PC-3 (cell line): ENCODE measurements around the gene SNX27. TPM values are rescaled to one million over a fixed set of nuclear protein-coding genes. Genes with fewer than 3 reads are reported as not detected.
A peak's percentile ranks its signal among the peaks of the same experiment; 100 is the strongest.

Source experiments
- ATAC-seq: fragments of 200-7000 bp; cut with Tn5 transposase; 2 replicates; pipeline ENCODE4 v1.9.1; 2020; ENCODE audit warnings: mild to moderate bottlenecking, moderate library complexity
- BruUV-seq: library from RNA; stranded (reverse); fragments of 400-500 nt; replicated peaks from 2 replicates; lab custom pipeline; 2021; lab: Mats Ljungman, UMichigan
- CTCF ChIA-PET: fragments of 300-600 bp; sonication (Branson Sonifier 250); formaldehyde crosslinking; loops from one replicate; lab custom pipeline; 2022; ENCODE audit warnings: antibody characterized with exemption; lab: Charles Lee
- POLR2A ChIA-PET: fragments of 300-600 bp; sonication (Branson Sonifier 250); formaldehyde crosslinking; loops from one replicate; lab custom pipeline; 2022; ENCODE audit warnings: antibody characterized with exemption; ENCODE audit not compliant: unreplicated experiment; lab: Charles Lee
- DNase-seq: peaks from one replicate; pipeline ENCODE4 v3.0.0-alpha.2; 2015
- H2AFZ ChIP-seq: fragments of 300-600 bp; sonication (generic); 2 replicates; pipeline ENCODE4 v1.6.0; 2016; ENCODE audit warnings: antibody characterized with exemption, low read length
- H3F3A ChIP-seq: fragments of 300-600 bp; sonication (generic); one replicate; pipeline ENCODE4 v1.6.0; 2017; ENCODE audit warnings: antibody characterized with exemption, low read length, control low read depth, mild to moderate bottlenecking; ENCODE audit not compliant: unreplicated experiment
- H3K27ac ChIP-seq: fragments of 300-600 bp; sonication (generic); 2 replicates; pipeline ENCODE4 v1.5.1; 2016; ENCODE audit warnings: mild to moderate bottlenecking, low read length
- H3K27me3 ChIP-seq: fragments of 300-600 bp; sonication (generic); 2 replicates; pipeline ENCODE4 v1.6.1; 2016; ENCODE audit warnings: low read length, mixed read lengths
- H3K36me3 ChIP-seq: fragments of 300-600 bp; sonication (generic); 2 replicates; pipeline ENCODE4 v1.6.1; 2016; ENCODE audit warnings: low read depth, mixed run types, low read length, mixed read lengths
- H3K4me1 ChIP-seq: fragments of 300-600 bp; sonication (generic); 2 replicates; pipeline ENCODE4 v1.5.1; 2016; ENCODE audit warnings: low read length; ENCODE audit not compliant: insufficient read depth
- H3K4me2 ChIP-seq: fragments of 300-600 bp; sonication (generic); 2 replicates; pipeline ENCODE4 v1.6.0; 2016; ENCODE audit warnings: low read length
- H3K4me3 ChIP-seq: fragments of 300-600 bp; sonication (generic); 2 replicates; pipeline ENCODE4 v1.5.1; 2016; ENCODE audit warnings: mild to moderate bottlenecking, low read length, mixed read lengths
- H3K79me2 ChIP-seq: fragments of 300-600 bp; sonication (generic); 2 replicates; pipeline ENCODE4 v1.6.1; 2017; ENCODE audit warnings: low read length, mixed read lengths
- H3K9ac ChIP-seq: fragments of 300-600 bp; sonication (generic); 2 replicates; pipeline ENCODE4 v1.6.0; 2016; ENCODE audit warnings: mild to moderate bottlenecking, low read length
- H3K9me2 ChIP-seq: fragments of 300-600 bp; sonication (generic); replicated peaks from 2 replicates; pipeline ENCODE4 v1.6.1; 2016; ENCODE audit warnings: mixed run types, low read length, mixed read lengths
- H3K9me3 ChIP-seq: fragments of 300-600 bp; sonication (generic); 2 replicates; pipeline ENCODE4 v1.6.1; 2016; ENCODE audit warnings: low read length, mixed read lengths
- H4K20me1 ChIP-seq: fragments of 300-600 bp; sonication (generic); 2 replicates; pipeline ENCODE4 v1.6.1; 2016; ENCODE audit warnings: low read length, mixed read lengths
- CTCF ChIP-seq: fragments of 300-600 bp; sonication (generic); conservative IDR thresholded peaks from 2 replicates; pipeline ENCODE4 v1.5.1; 2017; ENCODE audit warnings: antibody characterized with exemption, low read depth, mild to moderate bottlenecking, low read length
- EZH2 ChIP-seq: fragments of 300-600 bp; sonication (generic); IDR thresholded peaks from one replicate; pipeline ENCODE4 v1.6.1; 2017; ENCODE audit warnings: antibody characterized with exemption, mild to moderate bottlenecking, low read length; ENCODE audit not compliant: unreplicated experiment
- EZH2phosphoT487 ChIP-seq: fragments of 300-600 bp; sonication (generic); IDR thresholded peaks from 2 replicates; pipeline ENCODE4 v1.6.1; 2018; ENCODE audit warnings: mild to moderate bottlenecking, antibody characterized with exemption, low read length, borderline replicate concordance
- intact Hi-C: fragments of 100-400 bp; cut with micrococcal nuclease; formaldehyde crosslinking; loops from 2 replicates; pipeline ENCODE4 v1.9.0; 2023
- total RNA-seq: library from RNA; depleted of rRNA; stranded (reverse); fragments of >200 nt; gene quantifications from 2 replicates; pipeline ENCODE4 v1.2.3, GENCODE V29; 2014

The SNX27 gene
- total RNA-seq, 1 experiment from 2014 or later: 25.1 TPM

DNA sequence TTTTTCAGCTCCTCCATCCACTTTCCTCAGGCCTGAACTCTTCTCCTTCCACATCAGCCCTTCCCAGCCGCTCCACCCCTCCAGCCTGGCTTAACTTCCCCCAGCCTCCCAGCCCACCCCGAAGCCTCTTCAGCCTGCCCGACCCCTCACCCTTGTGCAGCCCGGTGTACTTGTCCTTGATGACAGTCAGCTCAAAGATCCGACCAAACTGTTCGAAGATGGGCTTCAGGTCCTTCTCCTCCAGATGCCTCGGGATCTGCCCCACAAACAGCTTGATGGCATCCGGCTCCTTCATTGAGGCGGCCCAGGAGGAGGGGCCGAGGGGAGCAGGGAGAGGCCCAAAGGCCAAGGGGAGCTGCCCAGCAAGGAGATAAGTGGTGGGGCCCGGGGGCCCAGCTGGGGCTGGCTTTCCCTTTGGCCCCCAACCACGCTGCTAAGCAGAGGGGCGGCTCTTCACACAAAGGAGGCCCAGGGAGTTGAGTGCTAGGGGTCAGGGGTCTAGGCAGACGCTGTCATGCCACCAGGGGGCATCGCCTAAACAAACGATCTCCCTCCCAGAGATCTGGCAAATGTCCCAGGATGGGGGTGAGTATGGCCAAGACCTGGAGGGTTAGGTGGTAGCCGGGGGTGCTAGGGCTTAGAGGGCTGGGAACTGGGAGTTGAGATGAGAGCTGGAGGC lies 104.0 kb downstream of the SNX27 start:
- H3K4me2 ChIP-seq: no peak overlapping the region
- H3K79me2 ChIP-seq: no peaks in the 10 kb centered on the region
- no peak overlapping the region for H3K9ac ChIP-seq
- ATAC-seq (no peak), DNase-seq (no peak)
- H3K4me1 ChIP-seq: no peaks in the 10 kb centered on the region
- no peaks in the 10 kb centered on the region for H4K20me1 ChIP-seq
- peaks cover 3% of the 10 kb centered on the region; the same call in 1 of the 2 replicates for H3K27me3 ChIP-seq
- no peak overlapping the region for H3K4me3 ChIP-seq
- BruUV-seq: no TSS peak
- CTCF ChIA-PET: interaction anchor here (0.7 kb wide), 1 partner anchor 115 kb away, joined by 3 read pairs; no protein-coding TSS in a partner anchor
- no peaks in the 10 kb centered on the region for H3F3A ChIP-seq
- H3K27ac ChIP-seq: no peak overlapping the region
- POLR2A ChIA-PET: no interaction called here
- H2AFZ ChIP-seq: no peak overlapping the region
- no peaks in the 10 kb centered on the region for H3K9me2 ChIP-seq
- no peak for TF ChIP-seq EZH2
- TF ChIP-seq CTCF: peak; percentile 33; the same call in 1 of the 2 replicates
- no peaks in the 10 kb centered on the region for H3K36me3 ChIP-seq
- no peaks in the 10 kb centered on the region for H3K9me3 ChIP-seq
- intact Hi-C loops: no loop called here

- no peak for TF ChIP-seq EZH2phosphoT487
- no peak for TF ChIP-seq CTCF
- TF ChIP-seq EZH2: no peak
- no TSS peak for BruUV-seq
- H2AFZ ChIP-seq: no peak overlapping the region
- ATAC-seq: no peak
- no peak overlapping the region for H3K9ac ChIP-seq
- DNase-seq: no peak
- intact Hi-C loops: no loop called here
- H3K4me2 ChIP-seq: no peak overlapping the region
- H3K36me3 ChIP-seq: no peaks in the 10 kb centered on the region
- no peaks in the 10 kb centered on the region for H3K9me2 ChIP-seq
- no peaks in the 10 kb centered on the region for H3K9me3 ChIP-seq
- H4K20me1 ChIP-seq: no peaks in the 10 kb centered on the region
- CTCF ChIA-PET: no interaction called here
- no peak overlapping the region for H3K27ac ChIP-seq
- H3F3A ChIP-seq: no peaks in the 10 kb centered on the region
- H3K4me3 ChIP-seq: no peak overlapping the region
- peaks cover 3% of the 10 kb centered on the region; the same call in 1 of the 2 replicates for H3K27me3 ChIP-seq
- no peaks in the 10 kb centered on the region for H3K79me2 ChIP-seq
- POLR2A ChIA-PET: no interaction called here
- H3K4me1 ChIP-seq: no peaks in the 10 kb centered on the region
These were observed 104.5 kb downstream of the SNX27 start for GRCh38 chr1:151716405-151716762.
